HepG2 (cell line): ENCODE measurements around the gene TIMM13. TPM values are rescaled to one million over a fixed set of nuclear protein-coding genes. Genes with fewer than 3 reads are reported as not detected.

Experiments
- ATAC-seq: fragments of 200-7000 bp; cut with Tn5 transposase; 3 replicates; pipeline ENCODE4 v1.9.1; 2020; ENCODE audit warnings: mild to moderate bottlenecking, moderate library complexity
- BruUV-seq: library from RNA; stranded (reverse); fragments of 400-500 nt; replicated peaks from 2 replicates; lab custom pipeline; 2021; lab: Mats Ljungman, UMichigan
- CTCF ChIA-PET: fragments of 300-600 bp; formaldehyde crosslinking; extraction: SDS; loops from one replicate; lab custom pipeline; 2021; ENCODE audit warnings: low total read pairs, inconsistent platforms, low intra/inter-chr PET ratio; lab: Yijun Ruan, JAX
- POLR2A ChIA-PET: fragments of 350-600 bp; sonication (Branson Sonifier 250); formaldehyde crosslinking; loops from one replicate; lab custom pipeline; 2020; ENCODE audit warnings: antibody characterized with exemption, inconsistent platforms; lab: Yijun Ruan, JAX
- DNase-seq: peaks from one replicate; pipeline ENCODE4 v3.0.0-alpha.2; 2015; ENCODE audit warnings: low spot score
- FAIRE-seq: peaks from 3 replicates; lab custom pipeline; 2011; peaks lifted over from hg19 to GRCh38; lab: Jason Lieb, UNC
- H2AFZ ChIP-seq: one replicate; pipeline ENCODE4 v1.6.1; 2011; ENCODE audit warnings: low read length, inconsistent platforms
- H3K27ac ChIP-seq: fragments of 300-600 bp; 3 replicates; pipeline ENCODE4 v1.8.0; 2011; ENCODE audit warnings: mixed run types, mild to moderate bottlenecking, mixed read lengths, low read length, inconsistent platforms; ENCODE audit not compliant: insufficient read depth; ENCODE audit errors: extremely low read length
- H3K27me3 ChIP-seq, 2 experiments: fragments of 200-600 bp in 1 of 2; 2 replicates in 1 of 2; 3 replicates in 1 of 2; pipeline versions ENCODE4 v1.6.0 to v1.8.0; 2011; ENCODE audit warnings: low read length in 2 of 2, mild to moderate bottlenecking in 2 of 2, moderate library complexity in 2 of 2, inconsistent platforms in 1 of 2; ENCODE audit not compliant: insufficient read depth in 2 of 2, control insufficient read depth in 1 of 2
- H3K36me3 ChIP-seq, 2 experiments: fragments of 200-600 bp in 1 of 2; replicated peaks in 1 of 2; 2 replicates in 1 of 2; 3 replicates in 1 of 2; pipeline versions ENCODE4 v1.5.1 to v1.8.0; 2011; ENCODE audit warnings: low read length in 2 of 2, inconsistent platforms in 1 of 2; ENCODE audit not compliant: insufficient read depth in 2 of 2, control insufficient read depth in 1 of 2
- H3K4me1 ChIP-seq: 2 replicates; pipeline ENCODE4 v1.5.1; 2012; ENCODE audit warnings: low read length, inconsistent platforms; ENCODE audit not compliant: insufficient read depth
- H3K4me2 ChIP-seq: 2 replicates; pipeline ENCODE4 v1.6.0; 2011; ENCODE audit warnings: low read depth, low read length, inconsistent platforms
- H3K4me3 ChIP-seq, 3 experiments: fragments of 200-600 bp in 1 of 3; sonication (generic), shearing (Covaris generic) in 1 of 3; replicated peaks in 1 of 3; 2 replicates each; pipeline ENCODE4 v1.5.1; 2011 to 2016; ENCODE audit warnings: low read length in 3 of 3, inconsistent platforms in 2 of 3, low read depth in 2 of 3, mild to moderate bottlenecking in 2 of 3, control low read depth in 1 of 3, mixed read lengths in 1 of 3; ENCODE audit not compliant: insufficient read depth in 1 of 3
- H3K79me2 ChIP-seq: one replicate; pipeline ENCODE4 v1.6.1; 2011; ENCODE audit warnings: low read length, inconsistent platforms; ENCODE audit not compliant: insufficient read depth
- H3K9ac ChIP-seq: 2 replicates; pipeline ENCODE4 v1.6.0; 2011; ENCODE audit warnings: mild to moderate bottlenecking, low read depth, low read length, inconsistent platforms; ENCODE audit not compliant: insufficient read depth
- H3K9me3 ChIP-seq: 2 replicates; pipeline ENCODE4 v1.5.1; 2012; ENCODE audit warnings: mild to moderate bottlenecking, low read length
- H4K20me1 ChIP-seq: 2 replicates; pipeline ENCODE4 v1.6.0; 2011; ENCODE audit warnings: inconsistent platforms, mild to moderate bottlenecking, low read length, moderate library complexity; ENCODE audit not compliant: insufficient read depth
- ATF1 ChIP-seq: IDR thresholded peaks from 2 replicates; pipeline ENCODE4 v1.6.1; 2016; ENCODE audit warnings: mild to moderate bottlenecking, control low read depth
- ATF6 ChIP-seq: sonication (generic); formaldehyde crosslinking; conservative IDR thresholded peaks from 2 replicates; pipeline ENCODE4 v1.4.0; 2020; ENCODE audit warnings: missing genetic modification reagents
- DNMT1 ChIP-seq: sonication (generic); formaldehyde crosslinking; IDR thresholded peaks from 2 replicates; pipeline ENCODE4 v1.5.1; 2020; ENCODE audit warnings: mild to moderate bottlenecking, missing genetic modification reagents
- ESRRA ChIP-seq: sonication (generic); formaldehyde crosslinking; IDR thresholded peaks from 2 replicates; pipeline ENCODE4 v1.5.1; 2020; ENCODE audit warnings: mild to moderate bottlenecking, low read depth, missing genetic modification reagents
- ETV5 ChIP-seq: IDR thresholded peaks from 2 replicates; pipeline ENCODE4 v1.6.1; 2018; ENCODE audit warnings: missing biosample characterization, missing genetic modification reagents, inconsistent platforms, borderline replicate concordance
- ISL2 ChIP-seq: sonication (generic); formaldehyde crosslinking; IDR thresholded peaks from 2 replicates; pipeline ENCODE4 v1.5.0; 2020; ENCODE audit warnings: missing genetic modification reagents
- NFRKB ChIP-seq: fragments of 450-650 bp; IDR thresholded peaks from 2 replicates; pipeline ENCODE4 v1.6.1; 2017
- PHF20 ChIP-seq: sonication (generic); formaldehyde crosslinking; IDR thresholded peaks from 2 replicates; pipeline ENCODE4 v1.5.0; 2020; ENCODE audit warnings: mild to moderate bottlenecking, missing genetic modification reagents
- ZNF44 ChIP-seq: sonication (generic); formaldehyde crosslinking; IDR thresholded peaks from 2 replicates; pipeline ENCODE4 v1.5.1; 2020; ENCODE audit warnings: mild to moderate bottlenecking, missing genetic modification reagents
- ZNF800 ChIP-seq: sonication (generic); formaldehyde crosslinking; IDR thresholded peaks from 2 replicates; pipeline ENCODE4 v1.4.0; 2020; ENCODE audit warnings: missing genetic modification reagents
- WGBS: methylation state at CpG from one replicate; pipeline ENCODE4 v1.1.6; 2017; ENCODE audit warnings: low lambda C conversion rate; 5-methylcytosine and 5-hydroxymethylcytosine counted together
- in situ Hi-C: cut with HindIII; loops from 2 replicates; pipeline ENCODE4 v1.10.0; 2017; ENCODE audit warnings: low pct_unique_long_range_greater_than_20kb; ENCODE audit not compliant: extremely low pct_ligation_motif_present
- intact Hi-C: fragments of 100-400 bp; cut with micrococcal nuclease; formaldehyde crosslinking; loops from one replicate; pipeline ENCODE4 v1.10.0; 2022; ENCODE audit not compliant: unreplicated experiment
- polyA plus RNA-seq, 8 experiments: library from polyadenylated mRNA; depleted of rRNA in 3 of 8; stranded (reverse) in 7 of 8; unstranded in 1 of 8; fragments of >200 nt; fragmentation: Illumina TruSeq in 4 of 8; extraction: Trizol in 4 of 8; gene quantifications; 2 replicates each; pipeline versions ENCODE4 v1.2.1 to v1.2.3, GENCODE V29; 2011 to 2016; ENCODE audit warnings: low read depth in 4 of 8, missing spikeins in 1 of 8, mixed read lengths in 1 of 8; ENCODE audit not compliant: insufficient read depth in 1 of 8
- total RNA-seq, 5 experiments: library from RNA; depleted of rRNA; stranded (reverse); fragments of >200 nt; fragmentation: Illumina TruSeq; extraction: Trizol; gene quantifications; 2 replicates each; pipeline ENCODE4 v1.2.3, GENCODE V29; 2016; ENCODE audit warnings: low read depth in 1 of 5
- TF ChIP-seq, protein P1 (sequence below): sonication (generic); formaldehyde crosslinking; IDR thresholded peaks from 2 replicates; pipeline ENCODE4 v1.4.0; 2020; ENCODE audit warnings: mild to moderate bottlenecking, missing genetic modification reagents
- TF ChIP-seq, protein P2 (sequence below): IDR thresholded peaks from 2 replicates; pipeline ENCODE4 v1.6.1; 2016; ENCODE audit warnings: low read depth
- TF ChIP-seq, protein P3 (sequence below): sonication (generic); formaldehyde crosslinking; IDR thresholded peaks from 2 replicates; pipeline ENCODE4 v1.5.0; 2020; ENCODE audit warnings: missing genetic modification reagents

TIMM13 gene
- total and polyA plus RNA-seq, 2 of the 13 experiments (the other 11 are each of a cell fraction or from before 2014, with no cell fraction given): 48.4 to 108 TPM

DNA sequence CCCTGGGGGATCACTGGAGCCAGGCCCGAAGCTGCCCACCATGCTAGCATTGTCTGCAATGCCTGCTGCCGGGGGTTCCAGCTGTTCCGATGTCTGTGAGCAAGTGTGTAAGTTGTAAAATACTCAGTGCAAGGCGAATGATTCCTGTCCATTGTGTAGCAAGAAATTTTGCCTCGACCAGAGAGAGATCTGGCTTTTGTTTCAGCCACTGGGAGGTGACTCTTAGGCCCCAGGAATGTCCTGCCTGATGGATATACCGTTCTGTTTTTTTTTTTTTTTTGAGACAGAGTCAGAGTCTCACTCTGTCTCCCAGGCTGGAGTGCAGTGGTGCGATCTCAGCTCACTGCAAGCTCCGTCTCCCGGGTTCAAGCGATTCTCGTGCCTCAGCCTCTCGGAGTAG is 41.2 kb upstream of the TIMM13 start:
- no peaks in the 10 kb centered on the region for H4K20me1 ChIP-seq
- H3K4me1 ChIP-seq: peaks cover 28% of the 10 kb centered on the region
- H3K79me2 ChIP-seq: no peaks in the 10 kb centered on the region
- no peaks in the 10 kb centered on the region; a peak in 1 of 5 replicates for H3K27me3 ChIP-seq
- no peak overlapping the region for H3K27ac ChIP-seq
- no peak overlapping the region for H3K4me3 ChIP-seq
- no peak for DNase-seq
- H3K9me3 ChIP-seq: no peaks in the 10 kb centered on the region
- no peak for FAIRE-seq
- no peak overlapping the region for H3K9ac ChIP-seq
- WGBS: 53% methylated on average over 12 of the region's 12 CpGs
- H3K36me3 ChIP-seq: no peaks in the 10 kb centered on the region
- in situ Hi-C loops: no loop called here
- intact Hi-C loops: no loop called here
- H3K4me2 ChIP-seq: no peak overlapping the region; the same call in 1 of the 2 replicates
- BruUV-seq: no TSS peak
- POLR2A ChIA-PET: no interaction called here
- TF ChIP-seq ATF1 (CRISPR knock-in tag) (no peak), ETV5 (CRISPR knock-in tag) (no peak), ISL2 (CRISPR knock-in tag) (no peak), PHF20 (no peak), ZNF44 (no peak), DNMT1 (no peak), ZNF800 (no peak), NFRKB (no peak), ESRRA (CRISPR knock-in tag) (no peak), ATF6 (no peak)
- TF ChIP-seq, protein P1, sequence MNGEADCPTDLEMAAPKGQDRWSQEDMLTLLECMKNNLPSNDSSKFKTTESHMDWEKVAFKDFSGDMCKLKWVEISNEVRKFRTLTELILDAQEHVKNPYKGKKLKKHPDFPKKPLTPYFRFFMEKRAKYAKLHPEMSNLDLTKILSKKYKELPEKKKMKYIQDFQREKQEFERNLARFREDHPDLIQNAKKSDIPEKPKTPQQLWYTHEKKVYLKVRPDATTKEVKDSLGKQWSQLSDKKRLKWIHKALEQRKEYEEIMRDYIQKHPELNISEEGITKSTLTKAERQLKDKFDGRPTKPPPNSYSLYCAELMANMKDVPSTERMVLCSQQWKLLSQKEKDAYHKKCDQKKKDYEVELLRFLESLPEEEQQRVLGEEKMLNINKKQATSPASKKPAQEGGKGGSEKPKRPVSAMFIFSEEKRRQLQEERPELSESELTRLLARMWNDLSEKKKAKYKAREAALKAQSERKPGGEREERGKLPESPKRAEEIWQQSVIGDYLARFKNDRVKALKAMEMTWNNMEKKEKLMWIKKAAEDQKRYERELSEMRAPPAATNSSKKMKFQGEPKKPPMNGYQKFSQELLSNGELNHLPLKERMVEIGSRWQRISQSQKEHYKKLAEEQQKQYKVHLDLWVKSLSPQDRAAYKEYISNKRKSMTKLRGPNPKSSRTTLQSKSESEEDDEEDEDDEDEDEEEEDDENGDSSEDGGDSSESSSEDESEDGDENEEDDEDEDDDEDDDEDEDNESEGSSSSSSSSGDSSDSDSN (CRISPR knock-in tag): no peak
- TF ChIP-seq, protein P2, sequence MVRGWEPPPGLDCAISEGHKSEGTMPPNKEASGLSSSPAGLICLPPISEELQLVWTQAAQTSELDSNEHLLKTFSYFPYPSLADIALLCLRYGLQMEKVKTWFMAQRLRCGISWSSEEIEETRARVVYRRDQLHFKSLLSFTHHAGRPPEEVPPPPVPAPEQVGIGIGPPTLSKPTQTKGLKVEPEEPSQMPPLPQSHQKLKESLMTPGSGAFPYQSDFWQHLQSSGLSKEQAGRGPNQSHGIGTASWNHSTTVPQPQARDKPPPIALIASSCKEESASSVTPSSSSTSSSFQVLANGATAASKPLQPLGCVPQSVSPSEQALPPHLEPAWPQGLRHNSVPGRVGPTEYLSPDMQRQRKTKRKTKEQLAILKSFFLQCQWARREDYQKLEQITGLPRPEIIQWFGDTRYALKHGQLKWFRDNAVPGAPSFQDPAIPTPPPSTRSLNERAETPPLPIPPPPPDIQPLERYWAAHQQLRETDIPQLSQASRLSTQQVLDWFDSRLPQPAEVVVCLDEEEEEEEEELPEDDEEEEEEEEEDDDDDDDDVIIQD (CRISPR knock-in tag): no peak
- TF ChIP-seq, protein P3, sequence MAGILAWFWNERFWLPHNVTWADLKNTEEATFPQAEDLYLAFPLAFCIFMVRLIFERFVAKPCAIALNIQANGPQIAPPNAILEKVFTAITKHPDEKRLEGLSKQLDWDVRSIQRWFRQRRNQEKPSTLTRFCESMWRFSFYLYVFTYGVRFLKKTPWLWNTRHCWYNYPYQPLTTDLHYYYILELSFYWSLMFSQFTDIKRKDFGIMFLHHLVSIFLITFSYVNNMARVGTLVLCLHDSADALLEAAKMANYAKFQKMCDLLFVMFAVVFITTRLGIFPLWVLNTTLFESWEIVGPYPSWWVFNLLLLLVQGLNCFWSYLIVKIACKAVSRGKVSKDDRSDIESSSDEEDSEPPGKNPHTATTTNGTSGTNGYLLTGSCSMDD (CRISPR knock-in tag): no peak
- CTCF ChIA-PET: no interaction called here
- no peak for ATAC-seq
- no peak overlapping the region for H2AFZ ChIP-seq
